ENCODE measurements around the gene XXYLT1. TPM values are rescaled to one million over a fixed set of nuclear protein-coding genes. Genes with fewer than 3 reads are reported as not detected.
A peak's percentile ranks its signal among the peaks of the same experiment; 100 is the strongest.

Gene XXYLT1
- total RNA-seq, 1 donor from 2014 or later: 16.4 TPM

DNA sequence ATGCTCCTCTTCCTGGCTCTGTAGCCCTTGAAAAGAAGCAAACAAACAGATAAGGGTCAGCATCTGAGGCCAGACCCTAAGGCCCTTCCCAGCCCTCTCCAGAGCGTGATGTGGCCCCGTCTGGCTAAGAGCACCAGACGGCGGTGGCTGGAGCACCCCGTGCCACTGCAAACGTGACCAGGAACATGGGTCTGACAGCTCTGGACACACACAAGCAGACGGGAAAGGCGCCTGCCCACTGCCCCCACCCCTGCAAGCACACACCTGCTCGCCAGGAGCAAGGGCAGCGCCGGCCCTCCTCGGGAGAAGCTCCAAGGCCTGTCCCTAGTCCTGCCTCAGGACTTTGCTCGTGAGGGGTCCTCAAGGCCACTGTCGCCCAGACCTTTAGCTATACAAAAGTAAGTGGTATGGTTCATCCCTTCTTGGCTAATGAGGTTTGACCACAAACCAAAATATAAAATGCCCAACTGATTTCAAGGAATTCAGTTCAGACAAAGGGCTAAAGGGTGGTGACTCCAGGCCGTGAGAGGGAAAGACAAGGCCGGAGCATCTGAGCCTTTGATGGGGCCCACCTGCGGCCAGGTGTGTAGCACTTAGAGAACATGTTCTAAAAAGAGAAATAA lies 90.4 kb downstream of the XXYLT1 start:
- Histone ChIP-seq H3K9me3 (ENCODE audit: low read depth) (no peaks in the 10 kb centered on the region), H3K9ac (no peak overlapping the region), H3K4me1 (peaks cover 18% of the 10 kb centered on the region), H3K27me3 (no peaks in the 10 kb centered on the region), H3K4me2 (no peak overlapping the region), H3F3A (ENCODE audit: low read depth) (no peaks in the 10 kb centered on the region), H3K4me3 (no peak overlapping the region), H2AFZ (replicated peaks) (no peak overlapping the region), H4K20me1 (ENCODE audit: low read depth) (no peaks in the 10 kb centered on the region), H3K36me3 (no peaks in the 10 kb centered on the region), H3K27ac (no peak overlapping the region), H3K79me2 (ENCODE audit: low read depth) (peaks cover 17% of the 10 kb centered on the region)
- Mint-ChIP-seq H3K9me3 (no peaks in the 10 kb centered on the region), H3K27me3 (ENCODE audit: insufficient read depth, low read depth) (peaks cover 2% of the 10 kb centered on the region), H3K36me3 (peaks cover 19% of the 10 kb centered on the region), H3K27ac (peak overlapping the region; percentile 87), H3K4me1 (peaks cover 42% of the 10 kb centered on the region), H3K4me3 (no peak overlapping the region)
- no peak for DNase-seq (ENCODE audit: low spot score)
- no peak for TF ChIP-seq EZH2 (IDR thresholded peaks at IDR 0.05)
- TF ChIP-seq, protein P1, sequence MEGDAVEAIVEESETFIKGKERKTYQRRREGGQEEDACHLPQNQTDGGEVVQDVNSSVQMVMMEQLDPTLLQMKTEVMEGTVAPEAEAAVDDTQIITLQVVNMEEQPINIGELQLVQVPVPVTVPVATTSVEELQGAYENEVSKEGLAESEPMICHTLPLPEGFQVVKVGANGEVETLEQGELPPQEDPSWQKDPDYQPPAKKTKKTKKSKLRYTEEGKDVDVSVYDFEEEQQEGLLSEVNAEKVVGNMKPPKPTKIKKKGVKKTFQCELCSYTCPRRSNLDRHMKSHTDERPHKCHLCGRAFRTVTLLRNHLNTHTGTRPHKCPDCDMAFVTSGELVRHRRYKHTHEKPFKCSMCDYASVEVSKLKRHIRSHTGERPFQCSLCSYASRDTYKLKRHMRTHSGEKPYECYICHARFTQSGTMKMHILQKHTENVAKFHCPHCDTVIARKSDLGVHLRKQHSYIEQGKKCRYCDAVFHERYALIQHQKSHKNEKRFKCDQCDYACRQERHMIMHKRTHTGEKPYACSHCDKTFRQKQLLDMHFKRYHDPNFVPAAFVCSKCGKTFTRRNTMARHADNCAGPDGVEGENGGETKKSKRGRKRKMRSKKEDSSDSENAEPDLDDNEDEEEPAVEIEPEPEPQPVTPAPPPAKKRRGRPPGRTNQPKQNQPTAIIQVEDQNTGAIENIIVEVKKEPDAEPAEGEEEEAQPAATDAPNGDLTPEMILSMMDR (IDR thresholded peaks at IDR 0.05): no peak
- no peak for TF ChIP-seq EZH2phosphoT487 (IDR thresholded peaks at IDR 0.05)

- no peaks in the 10 kb centered on the region for H3K27me3 ChIP-seq
- Mint-ChIP-seq H3K27me3 (ENCODE audit: insufficient read depth, low read depth) (peaks cover 2% of the 10 kb centered on the region), H3K9me3 (peaks cover 3% of the 10 kb centered on the region), H3K27ac (peak overlapping the region; percentile 87), H3K4me1 (peaks cover 42% of the 10 kb centered on the region), H3K4me3 (no peak overlapping the region), H3K36me3 (peaks cover 25% of the 10 kb centered on the region)
- H3K9me3 ChIP-seq (ENCODE audit: low read depth): no peaks in the 10 kb centered on the region
- H3K4me2 ChIP-seq: no peak overlapping the region
- no peak overlapping the region for H3K9ac ChIP-seq
- no peak overlapping the region for H3K4me3 ChIP-seq
- peaks cover 18% of the 10 kb centered on the region for H3K4me1 ChIP-seq
- TF ChIP-seq EZH2phosphoT487 (IDR thresholded peaks at IDR 0.05) (no peak), EZH2 (IDR thresholded peaks at IDR 0.05) (no peak)
- TF ChIP-seq, protein P1 (IDR thresholded peaks at IDR 0.05): no peak
- peaks cover 17% of the 10 kb centered on the region for H3K79me2 ChIP-seq (ENCODE audit: low read depth)
- no peaks in the 10 kb centered on the region for H4K20me1 ChIP-seq (ENCODE audit: low read depth)
- H3K27ac ChIP-seq: no peak overlapping the region
- H2AFZ ChIP-seq (replicated peaks): no peak overlapping the region
- no peaks in the 10 kb centered on the region for H3K36me3 ChIP-seq
- no peaks in the 10 kb centered on the region for H3F3A ChIP-seq (ENCODE audit: low read depth)
- DNase-seq (ENCODE audit: low spot score): no peak
Measured at GRCh38 chr3:195179776-195180489, 91.0 kb downstream of the XXYLT1 start.

DNA sequence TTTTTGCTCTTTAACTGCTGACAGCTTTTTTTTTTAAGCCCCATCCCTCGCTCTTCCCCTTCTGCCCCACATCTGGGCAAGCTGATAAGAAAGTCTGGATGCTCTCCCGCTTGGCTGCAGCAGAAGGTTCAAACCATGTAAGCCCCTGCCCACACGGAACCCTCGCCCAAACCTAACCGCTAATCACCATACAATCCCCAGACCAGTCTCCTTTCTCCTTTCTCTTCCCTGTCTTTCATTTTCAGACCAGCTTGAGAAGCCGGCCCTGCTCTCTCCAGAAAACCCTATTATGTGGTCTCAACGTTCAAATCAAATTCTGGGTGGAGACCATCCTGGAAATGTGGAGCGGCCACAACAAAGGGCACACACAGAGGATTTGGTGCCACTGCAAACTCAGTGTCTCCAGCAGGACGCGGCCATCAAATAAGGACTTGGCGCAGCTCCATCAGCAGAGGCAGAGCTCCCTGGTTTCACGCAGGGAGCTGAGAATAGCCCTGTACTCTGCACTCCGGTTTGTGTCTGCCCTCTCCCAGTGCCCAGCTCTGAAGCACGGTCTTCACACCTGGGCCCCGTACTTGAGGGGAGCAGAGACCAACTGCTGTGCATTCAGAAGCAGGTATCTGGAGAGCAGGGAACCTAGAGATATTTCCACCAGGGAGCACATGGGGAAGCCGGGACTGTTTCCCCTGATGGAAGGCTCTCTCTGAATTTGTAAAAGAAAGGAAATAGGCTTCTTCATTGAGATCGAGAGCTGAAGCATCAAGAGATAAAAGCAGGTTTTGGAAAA lies 92.6 kb downstream of the XXYLT1 start:
- no peak for DNase-seq (ENCODE audit: low spot score)
- peaks cover 6% of the 10 kb centered on the region for H3K79me2 ChIP-seq (ENCODE audit: low read depth)
- peaks cover 24% of the 10 kb centered on the region for H3K4me1 ChIP-seq
- no peak overlapping the region for H3K9ac ChIP-seq
- Mint-ChIP-seq H3K9me3 (peaks cover 3% of the 10 kb centered on the region), H3K4me3 (no peak overlapping the region), H3K36me3 (peaks cover 21% of the 10 kb centered on the region), H3K4me1 (peaks cover 46% of the 10 kb centered on the region), H3K27ac (no peak overlapping the region), H3K27me3 (ENCODE audit: insufficient read depth, low read depth) (peaks cover 6% of the 10 kb centered on the region)
- no peaks in the 10 kb centered on the region for H3K36me3 ChIP-seq
- H3K27ac ChIP-seq: no peak overlapping the region
- no peak overlapping the region for H3K4me3 ChIP-seq
- no peaks in the 10 kb centered on the region for H3F3A ChIP-seq (ENCODE audit: low read depth)
- H3K9me3 ChIP-seq (ENCODE audit: low read depth): no peaks in the 10 kb centered on the region
- H3K4me2 ChIP-seq: no peak overlapping the region
- TF ChIP-seq, protein P1 (IDR thresholded peaks at IDR 0.05): no peak
- TF ChIP-seq EZH2 (IDR thresholded peaks at IDR 0.05) (no peak), EZH2phosphoT487 (IDR thresholded peaks at IDR 0.05) (no peak)
- no peaks in the 10 kb centered on the region for H4K20me1 ChIP-seq (ENCODE audit: low read depth)
- no peak overlapping the region for H2AFZ ChIP-seq (replicated peaks)
- no peaks in the 10 kb centered on the region for H3K27me3 ChIP-seq
